WTC11 (cell line): ENCODE measurements around the gene TSC22D3.

Experiments used
- CREB1 ChIP-seq: sonication (generic); formaldehyde crosslinking; IDR thresholded peaks from 2 replicates; pipeline ENCODE4 v1.8.0; 2023; ENCODE audit warnings: mild to moderate bottlenecking, missing genetic modification reagents
- GABPB1 ChIP-seq: sonication (generic); formaldehyde crosslinking; IDR thresholded peaks from 2 replicates; pipeline ENCODE4 v1.8.1; 2023; ENCODE audit warnings: mild to moderate bottlenecking, missing genetic modification reagents
- KAT7 ChIP-seq: sonication (generic); formaldehyde crosslinking; IDR thresholded peaks from 2 replicates; pipeline ENCODE4 v1.8.1; 2023; ENCODE audit warnings: missing genetic modification reagents, mild to moderate bottlenecking, borderline replicate concordance
- NFE2L1 ChIP-seq: sonication (generic); formaldehyde crosslinking; IDR thresholded peaks from 2 replicates; pipeline ENCODE4 v1.8.1; 2023; ENCODE audit warnings: missing genetic modification reagents
- NR1H2 ChIP-seq: sonication (generic); formaldehyde crosslinking; IDR thresholded peaks from 2 replicates; pipeline ENCODE4 v1.9.0; 2021; ENCODE audit warnings: mild to moderate bottlenecking, moderate library complexity, missing genetic modification reagents
- NR2C2 ChIP-seq: sonication (generic); formaldehyde crosslinking; IDR thresholded peaks from 2 replicates; pipeline ENCODE4 v1.8.0; 2022; ENCODE audit warnings: mild to moderate bottlenecking, missing genetic modification reagents
- SMAD3 ChIP-seq: sonication (generic); formaldehyde crosslinking; IDR thresholded peaks from 2 replicates; pipeline ENCODE4 v1.8.0; 2022; ENCODE audit warnings: missing genetic modification reagents, mild to moderate bottlenecking, borderline replicate concordance
- SP1 ChIP-seq: sonication (generic); formaldehyde crosslinking; conservative IDR thresholded peaks from 2 replicates; pipeline ENCODE4 v1.8.1; 2022; ENCODE audit warnings: missing genetic modification reagents
- TEAD4 ChIP-seq: sonication (generic); formaldehyde crosslinking; IDR thresholded peaks from 2 replicates; pipeline ENCODE4 v1.8.0; 2022; ENCODE audit warnings: mild to moderate bottlenecking, missing genetic modification reagents
- ZNF138 ChIP-seq: sonication (generic); formaldehyde crosslinking; conservative IDR thresholded peaks from 2 replicates; pipeline ENCODE4 v1.8.1; 2022; ENCODE audit warnings: mild to moderate bottlenecking, moderate library complexity, missing genetic modification reagents
- TF ChIP-seq, protein P1 (sequence below): fragments of 200-600 bp; IDR thresholded peaks from 2 replicates; pipeline ENCODE4 v1.8.0; 2022; ENCODE audit warnings: antibody characterized with exemption
- TF ChIP-seq, protein P2 (sequence below): sonication (generic); formaldehyde crosslinking; IDR thresholded peaks from 2 replicates; pipeline ENCODE4 v1.8.1; 2022; ENCODE audit warnings: low read depth, missing genetic modification reagents, borderline replicate concordance
- TF ChIP-seq, protein P3 (sequence below): sonication (generic); formaldehyde crosslinking; IDR thresholded peaks from 2 replicates; pipeline ENCODE4 v1.8.0; 2022; ENCODE audit warnings: mild to moderate bottlenecking, missing genetic modification reagents
- TF ChIP-seq, protein P4 (sequence below): sonication (generic); formaldehyde crosslinking; IDR thresholded peaks from 2 replicates; pipeline ENCODE4 v1.8.0; 2023; ENCODE audit warnings: missing genetic modification reagents

DNA sequence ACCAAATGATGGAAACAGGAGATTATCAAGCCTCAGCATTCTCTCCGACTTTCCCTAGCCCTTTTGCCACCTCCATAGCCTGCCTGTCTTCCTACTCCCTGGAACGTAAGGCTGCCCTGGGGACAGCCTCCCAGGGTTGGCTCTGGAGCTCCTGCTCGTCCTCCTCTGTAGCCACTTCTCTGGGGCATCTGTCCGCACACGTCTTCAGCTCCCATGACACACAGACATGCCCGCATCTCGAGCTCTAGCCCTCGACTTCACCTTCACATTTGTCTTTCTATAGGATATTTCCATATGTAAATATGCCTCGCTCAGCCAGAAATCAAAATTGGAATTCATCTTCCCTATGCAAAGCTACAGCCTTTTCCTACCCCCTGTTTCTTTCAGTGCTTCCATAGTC is 67.7 kb downstream of the TSC22D3 start:
- TF ChIP-seq, protein P1, sequence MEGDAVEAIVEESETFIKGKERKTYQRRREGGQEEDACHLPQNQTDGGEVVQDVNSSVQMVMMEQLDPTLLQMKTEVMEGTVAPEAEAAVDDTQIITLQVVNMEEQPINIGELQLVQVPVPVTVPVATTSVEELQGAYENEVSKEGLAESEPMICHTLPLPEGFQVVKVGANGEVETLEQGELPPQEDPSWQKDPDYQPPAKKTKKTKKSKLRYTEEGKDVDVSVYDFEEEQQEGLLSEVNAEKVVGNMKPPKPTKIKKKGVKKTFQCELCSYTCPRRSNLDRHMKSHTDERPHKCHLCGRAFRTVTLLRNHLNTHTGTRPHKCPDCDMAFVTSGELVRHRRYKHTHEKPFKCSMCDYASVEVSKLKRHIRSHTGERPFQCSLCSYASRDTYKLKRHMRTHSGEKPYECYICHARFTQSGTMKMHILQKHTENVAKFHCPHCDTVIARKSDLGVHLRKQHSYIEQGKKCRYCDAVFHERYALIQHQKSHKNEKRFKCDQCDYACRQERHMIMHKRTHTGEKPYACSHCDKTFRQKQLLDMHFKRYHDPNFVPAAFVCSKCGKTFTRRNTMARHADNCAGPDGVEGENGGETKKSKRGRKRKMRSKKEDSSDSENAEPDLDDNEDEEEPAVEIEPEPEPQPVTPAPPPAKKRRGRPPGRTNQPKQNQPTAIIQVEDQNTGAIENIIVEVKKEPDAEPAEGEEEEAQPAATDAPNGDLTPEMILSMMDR: no peak
- TF ChIP-seq NR1H2 (CRISPR knock-in tag) (no peak), NFE2L1 (CRISPR knock-in tag) (no peak), SMAD3 (no peak), CREB1 (no peak), ZNF138 (CRISPR knock-in tag) (no peak), SP1 (no peak), GABPB1 (CRISPR knock-in tag) (no peak), NR2C2 (CRISPR knock-in tag) (no peak), TEAD4 (CRISPR knock-in tag) (no peak), KAT7 (CRISPR knock-in tag) (no peak)
- TF ChIP-seq, protein P2, sequence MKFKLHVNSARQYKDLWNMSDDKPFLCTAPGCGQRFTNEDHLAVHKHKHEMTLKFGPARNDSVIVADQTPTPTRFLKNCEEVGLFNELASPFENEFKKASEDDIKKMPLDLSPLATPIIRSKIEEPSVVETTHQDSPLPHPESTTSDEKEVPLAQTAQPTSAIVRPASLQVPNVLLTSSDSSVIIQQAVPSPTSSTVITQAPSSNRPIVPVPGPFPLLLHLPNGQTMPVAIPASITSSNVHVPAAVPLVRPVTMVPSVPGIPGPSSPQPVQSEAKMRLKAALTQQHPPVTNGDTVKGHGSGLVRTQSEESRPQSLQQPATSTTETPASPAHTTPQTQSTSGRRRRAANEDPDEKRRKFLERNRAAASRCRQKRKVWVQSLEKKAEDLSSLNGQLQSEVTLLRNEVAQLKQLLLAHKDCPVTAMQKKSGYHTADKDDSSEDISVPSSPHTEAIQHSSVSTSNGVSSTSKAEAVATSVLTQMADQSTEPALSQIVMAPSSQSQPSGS (CRISPR knock-in tag): no peak
- TF ChIP-seq, protein P3, sequence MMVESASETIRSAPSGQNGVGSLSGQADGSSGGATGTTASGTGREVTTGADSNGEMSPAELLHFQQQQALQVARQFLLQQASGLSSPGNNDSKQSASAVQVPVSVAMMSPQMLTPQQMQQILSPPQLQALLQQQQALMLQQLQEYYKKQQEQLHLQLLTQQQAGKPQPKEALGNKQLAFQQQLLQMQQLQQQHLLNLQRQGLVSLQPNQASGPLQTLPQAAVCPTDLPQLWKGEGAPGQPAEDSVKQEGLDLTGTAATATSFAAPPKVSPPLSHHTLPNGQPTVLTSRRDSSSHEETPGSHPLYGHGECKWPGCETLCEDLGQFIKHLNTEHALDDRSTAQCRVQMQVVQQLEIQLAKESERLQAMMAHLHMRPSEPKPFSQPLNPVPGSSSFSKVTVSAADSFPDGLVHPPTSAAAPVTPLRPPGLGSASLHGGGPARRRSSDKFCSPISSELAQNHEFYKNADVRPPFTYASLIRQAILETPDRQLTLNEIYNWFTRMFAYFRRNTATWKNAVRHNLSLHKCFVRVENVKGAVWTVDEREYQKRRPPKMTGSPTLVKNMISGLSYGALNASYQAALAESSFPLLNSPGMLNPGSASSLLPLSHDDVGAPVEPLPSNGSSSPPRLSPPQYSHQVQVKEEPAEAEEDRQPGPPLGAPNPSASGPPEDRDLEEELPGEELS (CRISPR knock-in tag): no peak
- TF ChIP-seq, protein P4, sequence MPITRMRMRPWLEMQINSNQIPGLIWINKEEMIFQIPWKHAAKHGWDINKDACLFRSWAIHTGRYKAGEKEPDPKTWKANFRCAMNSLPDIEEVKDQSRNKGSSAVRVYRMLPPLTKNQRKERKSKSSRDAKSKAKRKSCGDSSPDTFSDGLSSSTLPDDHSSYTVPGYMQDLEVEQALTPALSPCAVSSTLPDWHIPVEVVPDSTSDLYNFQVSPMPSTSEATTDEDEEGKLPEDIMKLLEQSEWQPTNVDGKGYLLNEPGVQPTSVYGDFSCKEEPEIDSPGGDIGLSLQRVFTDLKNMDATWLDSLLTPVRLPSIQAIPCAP (CRISPR knock-in tag): no peak
